ENCODE results near the gene CCDC134.

Gene CCDC134

GRCh38 chr22:41776381-41776780 lies 24.1 kb upstream of the CCDC134 start:
- Histone ChIP-seq H3K27ac (no peak overlapping the region), H3K4me3 (no peak overlapping the region)
- TF ChIP-seq CTCF (IDR thresholded peaks at IDR 0.05) = no peak
- DNase-seq (ENCODE audit: low spot score) = no peak

- H3K27ac ChIP-seq = no peak overlapping the region
- no peak for TF ChIP-seq CTCF (IDR thresholded peaks at IDR 0.05)
- no peak for DNase-seq (ENCODE audit: low spot score)
- no peak overlapping the region for H3K4me3 ChIP-seq
These were observed 22.6 kb upstream of the CCDC134 start for GRCh38 chr22:41777749-41778425.

GRCh38 chr22:41779929-41780505 lies 20.5 kb upstream of the CCDC134 start:
- DNase-seq (ENCODE audit: low spot score) = no peak
- Histone ChIP-seq H3K4me3 (no peak overlapping the region), H3K27ac (no peak overlapping the region)
- TF ChIP-seq CTCF (IDR thresholded peaks at IDR 0.05) = no peak

- DNase-seq (ENCODE audit: low spot score) = no peak
- no peak for TF ChIP-seq CTCF (IDR thresholded peaks at IDR 0.05)
- no peak overlapping the region for H3K4me3 ChIP-seq
- peak overlapping the region in 1 of 2 donors; percentile 28 for H3K27ac ChIP-seq
These were observed 19.6 kb upstream of the CCDC134 start for GRCh38 chr22:41780746-41781505.

- TF ChIP-seq CTCF (IDR thresholded peaks at IDR 0.05) = no peak
- Histone ChIP-seq H3K27ac (peak overlapping the region in 1 of 2 donors; percentile 28), H3K4me3 (no peak overlapping the region)
- DNase-seq (ENCODE audit: low spot score) = no peak
These were observed 19.0 kb upstream of the CCDC134 start for GRCh38 chr22:41781507-41781906.

- Histone ChIP-seq H3K27ac (no peak overlapping the region), H3K4me3 (no peak overlapping the region)
- no peak for DNase-seq (ENCODE audit: low spot score)
- no peak for TF ChIP-seq CTCF (IDR thresholded peaks at IDR 0.05)
These were observed 18.2 kb upstream of the CCDC134 start for GRCh38 chr22:41782316-41782715.
